Ishikawa (cell line): ENCODE data around the gene SGCD.

ENCODE experiments used
- CEBPB ChIP-seq: IDR thresholded peaks from 2 replicates; pipeline ENCODE4 v1.6.1; 2012
- CREB1 ChIP-seq: IDR thresholded peaks from 2 replicates; pipeline ENCODE4 v1.6.1; 2012; ENCODE audit warnings: low read depth
- EGR1 ChIP-seq: IDR thresholded peaks from 2 replicates; pipeline ENCODE4 v1.6.1; 2012
- EP300 ChIP-seq: IDR thresholded peaks from 2 replicates; pipeline ENCODE4 v1.6.1; 2012; ENCODE audit warnings: borderline replicate concordance
- FOXM1 ChIP-seq: IDR thresholded peaks from 2 replicates; pipeline ENCODE4 v1.6.1; 2012; ENCODE audit warnings: low read depth, borderline replicate concordance
- NFIC ChIP-seq: IDR thresholded peaks from 2 replicates; pipeline ENCODE4 v1.6.1; 2012
- RAD21 ChIP-seq: IDR thresholded peaks from 2 replicates; pipeline ENCODE4 v1.6.1; 2012; ENCODE audit warnings: low read depth
- TAF1 ChIP-seq: IDR thresholded peaks from 2 replicates; pipeline ENCODE4 v1.6.1; 2012; ENCODE audit warnings: low read depth, mild to moderate bottlenecking
- TCF12 ChIP-seq: IDR thresholded peaks from 2 replicates; pipeline ENCODE4 v1.6.1; 2012; ENCODE audit warnings: low read depth
- TEAD4 ChIP-seq: IDR thresholded peaks from 2 replicates; pipeline ENCODE4 v1.6.1; 2012
- YY1 ChIP-seq: IDR thresholded peaks from 2 replicates; pipeline ENCODE4 v1.6.1; 2012; ENCODE audit warnings: low read depth
- ZBTB7A ChIP-seq: IDR thresholded peaks from 2 replicates; pipeline ENCODE4 v1.6.1; 2012; ENCODE audit warnings: low read depth
- TF ChIP-seq, protein P1 (sequence below): IDR thresholded peaks from 2 replicates; pipeline ENCODE4 v1.6.1; 2012
- TF ChIP-seq, protein P2 (sequence below): IDR thresholded peaks from 2 replicates; pipeline ENCODE4 v1.6.1; 2012
- TF ChIP-seq, protein P3 (sequence below): IDR thresholded peaks from 2 replicates; pipeline ENCODE4 v1.6.1; 2012; ENCODE audit warnings: low read depth, mild to moderate bottlenecking

Gene SGCD

DNA sequence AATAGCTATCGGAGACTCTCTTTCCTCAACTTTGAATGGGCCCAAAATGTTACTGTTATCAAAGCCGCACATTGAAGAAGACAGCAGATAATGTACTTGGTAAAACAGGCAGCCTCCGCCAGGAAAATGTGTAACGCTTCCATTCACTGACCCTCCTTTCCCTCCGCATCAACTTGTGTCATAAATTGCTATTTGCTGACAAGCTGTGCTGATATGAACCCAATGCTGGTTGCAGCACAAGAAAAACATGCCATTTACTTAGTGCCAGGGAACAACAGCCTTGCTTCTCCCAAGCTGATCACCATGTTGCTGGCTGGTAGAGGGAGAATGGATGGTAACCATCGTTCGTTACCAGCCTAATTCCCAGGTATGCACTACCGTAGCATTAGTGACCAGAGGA lies 360.6 kb downstream of the SGCD start:
- TF ChIP-seq EP300 (no peak), CEBPB (no peak), NFIC (no peak), ZBTB7A (no peak)
- TF ChIP-seq, protein P1, sequence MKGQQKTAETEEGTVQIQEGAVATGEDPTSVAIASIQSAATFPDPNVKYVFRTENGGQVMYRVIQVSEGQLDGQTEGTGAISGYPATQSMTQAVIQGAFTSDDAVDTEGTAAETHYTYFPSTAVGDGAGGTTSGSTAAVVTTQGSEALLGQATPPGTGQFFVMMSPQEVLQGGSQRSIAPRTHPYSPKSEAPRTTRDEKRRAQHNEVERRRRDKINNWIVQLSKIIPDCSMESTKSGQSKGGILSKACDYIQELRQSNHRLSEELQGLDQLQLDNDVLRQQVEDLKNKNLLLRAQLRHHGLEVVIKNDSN: no peak

DNA sequence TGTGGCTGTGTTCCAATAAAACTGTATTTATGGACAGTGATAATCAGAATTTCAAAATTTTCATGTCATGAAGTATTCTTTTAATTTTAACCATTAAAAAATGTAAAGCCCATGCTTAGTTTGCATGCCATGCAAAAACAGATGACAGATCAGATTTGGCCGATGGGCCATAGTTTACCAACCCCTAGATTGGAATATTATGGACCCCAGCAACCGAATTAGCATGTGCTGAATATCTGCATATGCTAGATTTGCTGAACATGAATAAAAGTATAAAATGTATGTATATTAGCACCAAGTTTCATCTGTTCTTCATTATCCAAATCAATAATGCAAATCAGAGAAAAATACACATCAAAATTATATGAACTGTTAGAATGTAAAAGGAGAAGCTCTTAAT lies 364.6 kb downstream of the SGCD start:
- TF ChIP-seq, protein P1: no peak
- TF ChIP-seq NFIC (no peak), ZBTB7A (no peak), CEBPB (no peak), CREB1 (no peak), EGR1 (no peak), TAF1 (no peak), TCF12 (no peak), FOXM1 (no peak), TEAD4 (no peak), YY1 (no peak), EP300 (no peak)
- TF ChIP-seq, protein P2, sequence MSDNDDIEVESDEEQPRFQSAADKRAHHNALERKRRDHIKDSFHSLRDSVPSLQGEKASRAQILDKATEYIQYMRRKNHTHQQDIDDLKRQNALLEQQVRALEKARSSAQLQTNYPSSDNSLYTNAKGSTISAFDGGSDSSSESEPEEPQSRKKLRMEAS: no peak

DNA sequence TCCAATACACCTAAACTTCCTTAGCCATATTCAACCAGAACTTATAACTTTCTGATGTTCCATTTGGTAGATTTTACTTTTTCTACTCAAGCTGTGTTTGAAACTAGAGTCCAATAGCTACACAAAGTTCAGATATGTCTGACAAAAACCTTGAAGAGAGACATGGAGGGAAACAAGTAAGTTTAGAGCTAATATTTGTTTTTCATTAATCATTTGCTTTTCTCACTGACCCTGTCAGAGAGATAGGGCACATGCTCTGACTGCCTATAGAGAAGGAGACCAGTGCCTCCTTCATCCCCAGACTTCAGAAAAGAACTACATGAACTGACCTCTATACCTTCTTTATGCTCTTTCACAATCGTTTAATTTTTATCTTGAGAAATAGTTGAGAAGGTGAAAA lies 366.1 kb downstream of the SGCD start:
- TF ChIP-seq TEAD4: no peak
- no peak for TF ChIP-seq TCF12
- TF ChIP-seq, protein P2: no peak
- no peak for TF ChIP-seq CREB1
- TF ChIP-seq, protein P3, sequence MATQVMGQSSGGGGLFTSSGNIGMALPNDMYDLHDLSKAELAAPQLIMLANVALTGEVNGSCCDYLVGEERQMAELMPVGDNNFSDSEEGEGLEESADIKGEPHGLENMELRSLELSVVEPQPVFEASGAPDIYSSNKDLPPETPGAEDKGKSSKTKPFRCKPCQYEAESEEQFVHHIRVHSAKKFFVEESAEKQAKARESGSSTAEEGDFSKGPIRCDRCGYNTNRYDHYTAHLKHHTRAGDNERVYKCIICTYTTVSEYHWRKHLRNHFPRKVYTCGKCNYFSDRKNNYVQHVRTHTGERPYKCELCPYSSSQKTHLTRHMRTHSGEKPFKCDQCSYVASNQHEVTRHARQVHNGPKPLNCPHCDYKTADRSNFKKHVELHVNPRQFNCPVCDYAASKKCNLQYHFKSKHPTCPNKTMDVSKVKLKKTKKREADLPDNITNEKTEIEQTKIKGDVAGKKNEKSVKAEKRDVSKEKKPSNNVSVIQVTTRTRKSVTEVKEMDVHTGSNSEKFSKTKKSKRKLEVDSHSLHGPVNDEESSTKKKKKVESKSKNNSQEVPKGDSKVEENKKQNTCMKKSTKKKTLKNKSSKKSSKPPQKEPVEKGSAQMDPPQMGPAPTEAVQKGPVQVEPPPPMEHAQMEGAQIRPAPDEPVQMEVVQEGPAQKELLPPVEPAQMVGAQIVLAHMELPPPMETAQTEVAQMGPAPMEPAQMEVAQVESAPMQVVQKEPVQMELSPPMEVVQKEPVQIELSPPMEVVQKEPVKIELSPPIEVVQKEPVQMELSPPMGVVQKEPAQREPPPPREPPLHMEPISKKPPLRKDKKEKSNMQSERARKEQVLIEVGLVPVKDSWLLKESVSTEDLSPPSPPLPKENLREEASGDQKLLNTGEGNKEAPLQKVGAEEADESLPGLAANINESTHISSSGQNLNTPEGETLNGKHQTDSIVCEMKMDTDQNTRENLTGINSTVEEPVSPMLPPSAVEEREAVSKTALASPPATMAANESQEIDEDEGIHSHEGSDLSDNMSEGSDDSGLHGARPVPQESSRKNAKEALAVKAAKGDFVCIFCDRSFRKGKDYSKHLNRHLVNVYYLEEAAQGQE: no peak
- TF ChIP-seq EGR1: no peak
- TF ChIP-seq RAD21: no peak
- no peak for TF ChIP-seq CEBPB
- TF ChIP-seq, protein P1: no peak
- TF ChIP-seq TAF1: no peak
- no peak for TF ChIP-seq NFIC
- TF ChIP-seq EP300: no peak
- no peak for TF ChIP-seq YY1
- no peak for TF ChIP-seq ZBTB7A
- TF ChIP-seq FOXM1: no peak

DNA sequence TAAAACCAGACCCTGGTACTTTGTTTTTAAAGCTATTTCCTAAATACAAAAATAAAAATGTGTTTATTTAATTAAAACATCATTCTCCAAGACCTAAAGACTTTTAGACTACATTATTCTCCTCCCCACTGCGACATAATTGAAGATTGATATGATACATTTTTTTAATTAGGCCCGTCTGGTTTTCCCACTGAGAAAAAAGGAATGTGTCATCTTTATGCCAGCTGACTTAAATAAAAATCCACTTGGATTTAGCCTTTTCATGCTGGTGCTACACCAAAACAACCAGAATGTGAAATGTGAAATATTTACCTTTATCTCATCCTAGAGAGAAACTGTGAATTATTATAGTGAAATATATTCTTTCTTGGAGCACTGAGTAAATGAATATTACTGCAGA lies 367.6 kb downstream of the SGCD start:
- TF ChIP-seq CEBPB (no peak), EP300 (no peak), TEAD4 (no peak), EGR1 (no peak), NFIC (no peak), YY1 (no peak), FOXM1 (no peak), RAD21 (no peak), CREB1 (no peak), ZBTB7A (no peak), TAF1 (no peak), TCF12 (no peak)
- TF ChIP-seq, protein P1: no peak
- TF ChIP-seq, protein P3: no peak
- TF ChIP-seq, protein P2: no peak

DNA sequence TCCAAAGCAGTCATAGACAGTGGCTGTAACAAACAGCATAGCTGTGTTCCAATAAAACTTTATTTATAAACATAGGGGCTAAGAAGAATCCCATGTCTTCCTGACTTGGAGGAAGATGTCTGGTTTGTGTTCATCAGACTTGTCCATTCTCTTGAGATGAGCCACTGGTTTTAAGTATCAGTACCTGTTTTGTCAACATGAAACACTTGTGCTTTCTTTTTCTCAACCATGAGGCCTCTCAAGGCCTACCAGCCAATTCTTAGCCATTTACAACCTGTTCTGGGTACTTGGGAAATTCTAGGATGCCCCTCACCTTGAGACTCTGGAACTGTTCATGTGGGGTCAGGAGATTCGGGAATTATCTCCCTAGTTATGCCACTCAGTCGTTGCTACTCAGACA lies 368.8 kb downstream of the SGCD start:
- no peak for TF ChIP-seq CEBPB
- TF ChIP-seq YY1: no peak
- TF ChIP-seq, protein P1: no peak
- no peak for TF ChIP-seq TEAD4
- TF ChIP-seq NFIC: no peak
- TF ChIP-seq, protein P3: no peak
- no peak for TF ChIP-seq ZBTB7A
- TF ChIP-seq CREB1: no peak
- TF ChIP-seq TCF12: no peak
- TF ChIP-seq, protein P2: no peak
